Mononuclear cell (primary cell): ENCODE data around the gene IQGAP1. TPM values are rescaled to one million over a fixed set of nuclear protein-coding genes. Genes with fewer than 3 reads are reported as not detected.
"Not testable (repeated sequence)": the region's sequence is repeated elsewhere in the genome, so short reads cannot be mapped to it uniquely, and the experiment has no call there.

Experiments used
- H3K27me3 ChIP-seq: 2 replicates; pipeline ENCODE4 v1.6.0; 2011; ENCODE audit warnings: low read length, control low read depth; ENCODE audit not compliant: insufficient read depth
- H3K4me1 ChIP-seq: 2 replicates; pipeline ENCODE4 v1.5.1; 2011; ENCODE audit warnings: mild to moderate bottlenecking, low read length, control low read depth; ENCODE audit not compliant: insufficient read depth
- H3K4me3 ChIP-seq: 2 replicates; pipeline ENCODE4 v1.5.1; 2011; ENCODE audit warnings: mild to moderate bottlenecking, low read length, moderate library complexity
- H3K9me3 ChIP-seq: 2 replicates; pipeline ENCODE4 v1.5.1; 2011; ENCODE audit warnings: low read depth, mild to moderate bottlenecking, control low read depth, low read length
- total RNA-seq: library from RNA; depleted of rRNA; stranded (reverse); fragments of >200 nt; gene quantifications from one replicate; pipeline ENCODE4 v1.2.3, GENCODE V29; 2012

The IQGAP1 gene
- total RNA-seq, 1 donor, result 116 TPM

DNA sequence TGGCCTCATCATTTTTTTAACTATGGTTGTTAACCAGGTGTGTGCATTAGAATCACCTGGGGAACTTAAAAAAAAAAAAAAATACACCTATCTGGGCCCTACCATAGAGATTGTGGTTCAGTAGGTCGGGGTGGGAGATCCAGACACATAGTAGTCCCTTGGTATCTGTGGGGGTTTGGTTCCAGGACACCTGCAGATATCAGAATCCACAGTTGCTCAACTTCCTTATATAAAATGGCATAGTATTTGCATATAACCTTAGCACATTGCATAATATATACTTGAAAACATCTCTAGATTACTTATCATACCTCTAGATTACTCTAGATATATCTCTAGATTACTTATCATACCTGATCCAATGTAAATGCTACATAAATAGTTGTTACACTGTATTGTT is 5.0 kb downstream of the IQGAP1 start:
- peaks cover 83% of the 10 kb centered on the region for H3K4me1 ChIP-seq
- no peaks in the 10 kb centered on the region for H3K9me3 ChIP-seq
- no peak overlapping the region for H3K4me3 ChIP-seq
- no peaks in the 10 kb centered on the region for H3K27me3 ChIP-seq

DNA sequence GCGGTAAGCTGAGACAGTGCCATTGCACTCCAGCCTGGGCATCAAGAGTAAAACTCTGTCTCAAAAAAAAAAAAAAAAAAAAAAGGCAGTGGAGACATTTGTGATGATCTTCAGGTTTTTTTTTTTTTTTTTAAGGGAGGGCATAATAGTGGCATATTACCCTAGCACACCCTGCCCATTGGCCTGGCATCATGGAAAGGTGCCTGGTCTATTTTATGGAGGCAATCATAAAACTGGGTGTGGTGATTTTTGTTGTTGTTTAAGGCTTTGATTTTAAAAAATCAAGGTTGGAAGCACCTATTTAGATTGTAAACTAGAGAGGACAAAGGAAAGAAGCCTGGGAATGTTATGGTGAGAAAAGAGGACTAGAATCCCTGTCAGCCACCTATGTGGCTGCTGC is 6.0 kb downstream of the IQGAP1 start:
- Histone ChIP-seq H3K4me3 (no peak overlapping the region), H3K27me3 (no peaks in the 10 kb centered on the region), H3K4me1 (peaks cover 91% of the 10 kb centered on the region), H3K9me3 (no peaks in the 10 kb centered on the region)

DNA sequence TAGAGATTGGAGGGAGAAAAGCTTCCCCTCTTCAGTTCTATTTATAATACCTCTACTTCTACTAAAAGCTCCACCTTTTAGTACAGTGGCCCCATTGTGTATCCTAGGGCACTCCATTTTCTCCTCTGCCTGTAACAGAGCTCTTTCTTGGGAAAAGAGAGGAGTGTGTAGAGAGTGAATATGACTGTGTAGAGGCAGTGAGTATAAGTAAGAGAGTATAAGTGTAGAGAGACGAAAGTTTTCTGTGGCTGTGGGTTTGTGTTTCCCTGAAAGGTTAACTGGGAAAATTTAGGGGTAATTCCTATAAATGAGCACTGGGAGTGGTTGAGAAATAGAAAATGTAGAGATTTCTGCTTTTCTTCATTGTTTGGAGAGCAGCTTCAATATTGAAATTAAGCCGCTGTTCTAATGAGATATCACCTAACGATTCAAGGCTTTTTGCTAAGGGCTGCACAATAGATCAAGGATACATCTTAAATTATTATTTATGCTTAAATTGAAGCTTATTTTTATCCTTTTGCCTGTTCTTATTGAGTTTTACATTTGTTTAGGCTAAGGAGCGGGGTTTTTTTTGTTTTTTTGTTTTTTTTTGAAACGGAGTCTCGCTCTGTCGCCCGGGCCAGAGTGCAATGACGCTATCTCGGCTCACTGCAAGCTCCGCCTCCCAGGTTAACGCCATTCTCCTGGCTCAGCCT is 6.9 kb downstream of the IQGAP1 start:
- no peaks in the 10 kb centered on the region for H3K27me3 ChIP-seq
- H3K9me3 ChIP-seq, result no peaks in the 10 kb centered on the region
- no peak overlapping the region for H3K4me3 ChIP-seq
- peaks cover 90% of the 10 kb centered on the region for H3K4me1 ChIP-seq

DNA sequence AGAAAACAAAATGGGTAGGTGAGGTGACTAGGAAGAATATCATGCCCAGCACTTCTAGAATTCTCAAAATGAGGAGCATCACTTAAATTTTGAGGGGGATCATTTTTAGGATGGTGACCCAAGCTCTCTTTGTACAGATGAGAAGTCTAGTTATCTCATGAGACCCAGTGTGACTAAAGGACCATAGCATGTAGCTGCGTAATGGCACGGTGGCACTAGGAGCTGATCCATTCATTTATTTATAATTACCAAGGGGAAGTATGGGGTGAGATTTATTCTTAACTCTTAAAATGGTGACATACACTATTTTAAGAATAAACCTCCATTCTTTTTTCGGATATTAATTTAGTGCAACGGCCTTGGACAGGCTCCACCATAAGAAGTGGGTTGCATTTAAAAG is 8.3 kb downstream of the IQGAP1 start:
- Histone ChIP-seq H3K9me3 (no peaks in the 10 kb centered on the region), H3K4me3 (no peak overlapping the region), H3K27me3 (no peaks in the 10 kb centered on the region), H3K4me1 (peaks cover 90% of the 10 kb centered on the region)

DNA sequence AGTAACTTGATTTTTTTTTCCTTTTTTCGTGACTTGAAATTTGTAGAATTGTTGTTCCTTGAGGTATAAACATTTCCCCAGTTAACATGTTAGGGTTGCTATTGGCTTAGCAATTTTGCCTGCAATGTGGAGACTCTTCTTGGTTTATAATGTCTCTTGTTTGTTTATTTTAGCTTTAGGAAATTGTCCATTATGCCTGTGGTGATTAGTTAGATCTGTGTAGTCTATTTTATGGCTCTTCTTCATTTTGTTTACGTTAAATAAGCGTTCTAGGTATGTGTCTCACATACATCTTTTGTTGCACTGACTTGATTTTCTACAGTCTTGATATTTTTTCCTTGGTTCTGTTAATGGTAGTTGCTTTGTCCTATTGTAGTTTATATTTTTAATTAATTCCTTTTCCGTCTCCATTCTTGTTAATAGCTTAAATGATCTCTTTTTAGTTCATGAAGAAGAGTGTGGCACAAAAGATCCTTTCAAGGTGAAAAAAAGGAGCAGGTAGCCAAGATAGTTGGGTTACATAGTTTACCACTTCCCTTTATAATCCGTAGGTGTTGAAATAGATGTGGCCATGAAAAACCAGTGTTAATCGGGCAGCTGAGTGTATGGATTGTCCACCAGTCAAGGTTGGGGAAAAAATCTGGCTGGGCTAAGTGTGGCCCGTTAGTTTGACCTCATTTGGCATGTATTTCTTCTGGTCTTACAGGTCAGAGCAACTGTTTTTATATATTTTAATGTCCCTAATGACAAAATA is 12.1 kb downstream of the IQGAP1 start:
- Histone ChIP-seq H3K4me3 (no peak overlapping the region), H3K4me1 (peaks cover 86% of the 10 kb centered on the region), H3K9me3 (no peaks in the 10 kb centered on the region), H3K27me3 (no peaks in the 10 kb centered on the region)

DNA sequence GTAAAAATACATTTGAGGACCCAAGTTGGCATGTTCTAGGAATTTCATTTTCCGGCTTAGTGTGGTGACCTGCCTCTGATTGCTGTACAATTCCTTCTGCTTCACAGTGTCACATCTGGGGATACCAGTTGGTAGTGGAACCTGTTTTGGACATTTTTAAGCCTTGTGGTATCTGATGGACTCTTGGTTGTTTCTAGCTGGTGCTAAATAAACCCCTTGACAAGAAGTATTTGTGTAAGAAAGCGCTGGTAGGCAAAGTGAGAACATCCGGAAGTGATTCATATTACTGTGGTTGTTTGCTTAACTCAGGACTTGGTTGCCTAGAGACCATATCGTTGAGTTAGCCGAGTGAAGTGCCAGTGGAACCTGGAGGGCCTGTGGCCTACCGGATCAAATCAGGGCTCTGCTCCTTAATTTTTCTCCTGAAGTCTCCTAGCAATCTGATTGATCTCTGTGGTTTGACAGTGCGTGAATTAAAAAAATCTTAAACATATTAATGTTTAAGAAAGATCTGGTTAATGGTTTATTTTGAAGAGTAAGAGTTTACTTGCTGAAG is 12.8 kb downstream of the IQGAP1 start:
- H3K4me1 ChIP-seq, result peaks cover 80% of the 10 kb centered on the region
- H3K4me3 ChIP-seq, result no peak overlapping the region
- no peaks in the 10 kb centered on the region for H3K27me3 ChIP-seq
- no peaks in the 10 kb centered on the region for H3K9me3 ChIP-seq

DNA sequence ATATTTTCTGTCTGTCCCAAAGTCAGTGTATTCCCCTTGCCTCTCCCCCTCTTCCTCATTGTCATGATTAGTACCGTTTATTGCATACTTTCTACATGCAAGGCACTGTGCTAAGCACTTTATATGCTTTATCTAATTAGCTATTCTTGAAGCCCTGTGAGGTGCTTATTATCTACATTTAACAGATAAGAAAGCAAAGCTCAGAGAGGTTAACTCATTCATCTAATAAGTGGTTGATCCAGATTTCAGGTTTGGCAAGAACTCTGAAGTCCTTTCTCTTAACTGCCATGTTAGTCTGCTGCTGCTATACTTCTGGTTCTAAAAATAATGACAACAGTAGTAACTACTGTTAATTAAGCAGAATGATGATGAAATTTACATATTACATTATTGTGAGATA is 13.5 kb downstream of the IQGAP1 start:
- Histone ChIP-seq H3K9me3 (no peaks in the 10 kb centered on the region), H3K4me3 (no peak overlapping the region), H3K4me1 (peaks cover 79% of the 10 kb centered on the region), H3K27me3 (no peaks in the 10 kb centered on the region)

DNA sequence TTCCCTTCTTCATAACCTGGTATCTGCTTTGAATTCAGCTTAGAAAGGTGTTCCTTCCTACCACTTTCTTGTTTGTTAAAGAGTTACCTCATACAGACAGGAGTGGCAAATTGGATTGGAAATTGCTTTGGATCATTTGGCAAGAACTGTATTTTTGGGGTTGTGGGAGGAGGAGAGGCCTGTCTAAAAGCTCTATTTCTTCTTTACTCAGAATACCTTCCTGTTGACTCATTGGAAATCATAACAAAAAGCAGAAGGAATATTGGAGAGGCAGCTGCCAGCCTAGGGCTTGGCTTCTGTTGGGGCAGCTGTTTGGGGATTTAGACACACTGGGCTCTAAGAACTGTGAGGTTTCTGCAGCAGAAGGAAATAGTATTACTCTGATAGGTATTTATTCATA is 14.2 kb downstream of the IQGAP1 start:
- Histone ChIP-seq H3K27me3 (no peaks in the 10 kb centered on the region), H3K4me3 (no peak overlapping the region), H3K4me1 (peaks cover 77% of the 10 kb centered on the region), H3K9me3 (no peaks in the 10 kb centered on the region)

DNA sequence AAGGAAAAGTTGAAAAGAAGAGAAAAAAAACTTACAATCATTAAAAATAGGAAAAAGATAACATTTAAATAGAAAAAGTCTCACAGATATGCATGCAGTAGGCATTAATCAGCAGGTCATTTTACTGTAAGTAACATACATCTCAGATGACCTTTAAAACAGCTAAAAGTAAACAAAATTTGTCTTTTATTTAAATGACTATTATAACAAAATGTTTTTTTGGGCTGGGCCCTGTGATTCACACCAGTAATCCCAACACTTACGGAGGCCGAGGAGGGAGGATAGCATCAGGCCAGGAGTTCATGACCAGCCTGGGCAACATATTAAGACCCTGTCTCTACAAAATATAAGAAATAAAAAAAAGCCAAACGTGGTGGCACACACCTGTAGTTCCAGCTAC is 14.7 kb downstream of the IQGAP1 start:
- H3K4me1 ChIP-seq, result peaks cover 79% of the 10 kb centered on the region
- H3K9me3 ChIP-seq, result no peaks in the 10 kb centered on the region
- H3K27me3 ChIP-seq, result no peaks in the 10 kb centered on the region
- no peak overlapping the region for H3K4me3 ChIP-seq

DNA sequence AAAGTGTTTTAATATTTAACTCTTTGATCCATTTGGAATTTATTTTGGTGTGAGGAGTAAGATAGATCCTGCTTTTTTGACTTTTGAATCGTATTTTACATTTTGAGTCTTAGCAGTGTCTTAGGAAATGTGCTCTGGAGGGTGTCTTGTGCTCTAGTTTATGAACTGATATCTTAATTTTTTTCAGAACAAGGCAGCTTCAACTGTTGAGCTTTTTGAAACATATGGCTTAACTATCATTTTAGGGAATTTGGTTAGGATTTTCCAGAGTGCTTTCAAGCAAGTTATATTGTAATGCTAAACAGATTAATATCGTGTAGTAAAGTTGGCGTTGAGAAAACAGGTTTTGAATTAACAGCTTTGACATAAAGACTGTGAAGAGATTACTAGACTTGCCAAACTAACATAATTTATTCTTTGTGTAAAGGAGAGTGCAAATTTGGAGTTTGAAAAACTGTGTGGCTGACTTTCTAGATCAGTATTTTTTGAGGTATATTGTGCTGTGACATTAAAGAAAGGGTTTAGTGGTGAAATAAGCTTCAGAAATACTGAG is 17.1 kb downstream of the IQGAP1 start:
- Histone ChIP-seq H3K27me3 (no peaks in the 10 kb centered on the region), H3K4me1 (peaks cover 76% of the 10 kb centered on the region), H3K9me3 (no peaks in the 10 kb centered on the region), H3K4me3 (no peak overlapping the region)

DNA sequence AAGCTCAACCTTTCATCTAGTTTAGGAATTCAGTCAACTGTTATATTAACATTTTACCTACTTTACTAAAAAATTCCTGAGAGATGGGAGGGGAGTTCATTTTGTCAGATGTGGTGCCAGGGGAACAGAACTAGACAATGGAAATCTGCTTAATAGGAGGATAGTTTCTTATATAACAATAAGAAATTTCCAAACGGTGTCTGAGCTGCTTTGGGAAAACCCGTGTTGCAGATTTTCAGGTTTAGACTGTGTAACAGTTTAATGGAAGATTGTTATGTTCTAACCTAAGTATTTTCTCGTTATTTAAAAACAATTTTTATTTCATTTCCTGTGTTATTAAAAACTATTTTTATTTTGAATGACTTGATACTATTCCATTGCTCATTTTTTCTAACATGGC is 19.3 kb downstream of the IQGAP1 start:
- no peaks in the 10 kb centered on the region for H3K27me3 ChIP-seq
- H3K4me1 ChIP-seq, result peaks cover 69% of the 10 kb centered on the region
- no peak overlapping the region for H3K4me3 ChIP-seq
- H3K9me3 ChIP-seq, result no peaks in the 10 kb centered on the region

DNA sequence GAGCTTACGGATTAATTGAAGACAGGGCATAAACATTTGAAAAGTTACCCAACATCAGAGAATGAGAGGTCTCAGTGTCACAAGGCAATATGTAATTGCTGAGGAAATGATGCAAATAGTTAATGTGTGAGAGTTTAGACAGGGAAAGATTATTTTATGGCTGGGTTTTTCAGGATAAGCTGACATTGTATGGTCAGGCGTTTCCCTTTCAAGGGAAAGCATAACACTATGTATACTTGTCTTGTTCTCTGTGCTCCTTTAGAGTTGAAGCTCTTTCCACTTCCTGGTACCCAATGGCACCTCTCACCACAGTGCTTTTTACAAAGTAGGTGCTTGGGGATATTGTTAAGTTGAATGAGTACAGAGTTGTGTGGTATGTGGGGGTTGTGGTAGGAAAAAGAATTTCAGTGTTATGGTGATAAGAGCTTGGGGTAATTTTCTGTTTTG is 19.9 kb downstream of the IQGAP1 start:
- Histone ChIP-seq H3K27me3 (no peaks in the 10 kb centered on the region), H3K4me3 (no peak overlapping the region), H3K4me1 (peaks cover 71% of the 10 kb centered on the region), H3K9me3 (no peaks in the 10 kb centered on the region)

DNA sequence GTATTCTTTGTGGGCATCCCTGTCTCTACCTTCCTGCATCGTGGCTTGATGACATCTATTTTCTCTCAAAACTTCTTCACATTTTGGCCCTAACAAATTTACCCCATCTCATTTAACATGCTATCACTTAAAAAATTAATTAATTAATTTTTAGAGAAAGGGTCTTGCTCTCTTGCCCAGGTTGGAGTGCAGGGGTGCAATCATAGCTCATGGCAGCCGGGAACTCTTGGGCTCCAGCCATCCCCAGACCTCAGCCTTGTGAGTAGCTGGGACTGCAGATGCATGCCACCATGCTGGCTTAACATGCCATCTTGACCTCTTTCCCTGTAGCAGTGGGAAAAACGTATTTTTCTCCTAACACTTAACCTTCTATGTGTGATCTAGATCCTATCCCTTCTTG is 20.6 kb downstream of the IQGAP1 start:
- H3K9me3 ChIP-seq, result no peaks in the 10 kb centered on the region
- no peaks in the 10 kb centered on the region for H3K27me3 ChIP-seq
- no peak overlapping the region for H3K4me3 ChIP-seq
- H3K4me1 ChIP-seq, result peaks cover 73% of the 10 kb centered on the region

DNA sequence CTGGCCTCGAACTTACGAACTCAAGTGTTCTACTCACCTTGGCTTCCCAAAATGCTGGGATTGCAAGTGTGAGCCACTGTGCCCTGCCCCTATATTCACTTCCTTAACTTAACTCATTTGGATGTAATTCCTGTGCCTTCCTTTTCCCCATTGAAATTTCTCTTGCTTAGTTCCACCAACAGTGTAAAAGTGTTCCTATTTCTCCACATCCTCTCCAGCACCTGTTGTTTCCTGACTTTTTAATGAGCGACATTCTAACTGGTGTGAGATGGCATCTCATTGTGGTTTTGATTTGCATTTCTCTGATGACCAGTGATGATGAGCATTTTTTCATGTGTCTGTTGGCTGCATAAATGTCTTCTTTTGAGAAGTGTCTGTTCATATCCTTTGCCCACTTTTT is 21.5 kb downstream of the IQGAP1 start:
- not testable (repeated sequence) for H3K4me3 ChIP-seq, H3K27me3 ChIP-seq, H3K9me3 ChIP-seq
- H3K4me1 ChIP-seq, result peaks cover 74% of the 10 kb centered on the region

DNA sequence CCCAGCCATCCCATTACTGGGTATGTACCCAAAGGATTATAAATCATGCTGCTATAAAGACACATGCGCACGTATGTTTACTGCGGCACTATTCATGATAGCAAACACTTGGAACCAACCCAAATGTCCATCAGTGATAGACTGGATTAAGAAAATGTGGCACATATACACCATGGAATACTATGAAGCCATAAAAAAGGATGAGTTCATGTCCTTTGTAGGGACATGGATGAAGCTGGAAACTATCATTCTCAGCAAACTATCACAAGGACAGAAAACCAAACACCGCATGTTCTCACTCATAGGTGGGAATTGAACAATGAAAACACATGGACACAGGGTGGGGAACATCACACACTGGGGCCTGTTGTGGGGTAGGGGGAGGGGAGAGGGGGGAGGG is 22.3 kb downstream of the IQGAP1 start:
- peaks cover 77% of the 10 kb centered on the region for H3K4me1 ChIP-seq
- not testable (repeated sequence) for H3K4me3 ChIP-seq, H3K27me3 ChIP-seq, H3K9me3 ChIP-seq
